Naive thymus-derived CD4-positive, alpha-beta T cell (primary cell): ENCODE data around the gene FMO3. TPM values are rescaled to one million over a fixed set of nuclear protein-coding genes. Genes with fewer than 3 reads are reported as not detected.

Source experiments
- ATAC-seq: fragments of 150-1000 bp; cut with Tn5 transposase; 2 replicates; pipeline ENCODE4 v1.10.0; 2021; ENCODE audit warnings: mild to moderate bottlenecking, moderate library complexity
- CTCF ChIA-PET: fragments of 350-600 bp; sonication (Branson Sonifier 250); formaldehyde crosslinking; loops from one replicate; lab custom pipeline; 2021; ENCODE audit warnings: antibody characterized with exemption; lab: Charles Lee
- POLR2A ChIA-PET: fragments of 350-600 bp; sonication (Branson Sonifier 250); formaldehyde crosslinking; loops from one replicate; lab custom pipeline; 2021; ENCODE audit warnings: antibody characterized with exemption, inconsistent platforms; lab: Charles Lee
- DNase-seq, 9 donors: peaks; one replicate each; pipeline versions ENCODE4 v3.0.0 to v3.0.0-alpha.2; 2020 to 2022; ENCODE audit warnings: mixed read lengths in 1 of 9
- H3K27ac ChIP-seq: one replicate; pipeline ENCODE4 v1.7.0; 2013; ENCODE audit warnings: mild to moderate bottlenecking, low read depth, low read length, moderate library complexity
- H3K27me3 ChIP-seq, 2 donors: one replicate each; pipeline ENCODE4 v1.7.0; 2013; ENCODE audit warnings: low read length in 2 of 2, mild to moderate bottlenecking in 2 of 2, moderate library complexity in 2 of 2; ENCODE audit not compliant: control insufficient read depth in 2 of 2, insufficient read depth in 2 of 2
- H3K36me3 ChIP-seq, 3 experiments: 1 replicate in 2 of 3; 2 replicates in 1 of 3; pipeline ENCODE4 v1.7.0; 2013; ENCODE audit warnings: low read length in 3 of 3, mild to moderate bottlenecking in 3 of 3, moderate library complexity in 1 of 3; ENCODE audit not compliant: insufficient read depth in 3 of 3, control insufficient read depth in 2 of 3
- H3K4me1 ChIP-seq, 2 donors: one replicate each; pipeline ENCODE4 v1.7.0; 2013; ENCODE audit warnings: low read length in 2 of 2, mild to moderate bottlenecking in 2 of 2, moderate library complexity in 1 of 2; ENCODE audit not compliant: control insufficient read depth in 2 of 2, insufficient read depth in 2 of 2
- H3K4me3 ChIP-seq: 2 replicates; pipeline ENCODE4 v1.7.0; 2013; ENCODE audit warnings: mild to moderate bottlenecking, low read length
- H3K9me3 ChIP-seq, 3 experiments: 1 replicate in 2 of 3; 2 replicates in 1 of 3; pipeline ENCODE4 v1.7.0; 2013; ENCODE audit warnings: low read length in 3 of 3; ENCODE audit not compliant: control insufficient read depth in 2 of 3
- H3K27ac Mint-ChIP-seq, 9 donors: one replicate each; pipeline ENCODE4 v1.8.0; 2020 to 2022; ENCODE audit warnings: mixed read lengths in 9 of 9, mild to moderate bottlenecking in 8 of 9, moderate library complexity in 5 of 9, inconsistent platforms in 2 of 9
- H3K27me3 Mint-ChIP-seq, 5 donors: one replicate each; pipeline ENCODE4 v1.8.0; 2021 to 2022; ENCODE audit warnings: mixed read lengths in 5 of 5, mild to moderate bottlenecking in 1 of 5
- H3K36me3 Mint-ChIP-seq, 5 donors: one replicate each; pipeline ENCODE4 v1.8.0; 2020 to 2022; ENCODE audit warnings: mixed read lengths in 5 of 5, mild to moderate bottlenecking in 3 of 5, inconsistent platforms in 1 of 5
- H3K4me1 Mint-ChIP-seq, 7 donors: one replicate each; pipeline ENCODE4 v1.8.0; 2020 to 2022; ENCODE audit warnings: mixed read lengths in 7 of 7, mild to moderate bottlenecking in 3 of 7, inconsistent platforms in 1 of 7
- H3K4me3 Mint-ChIP-seq, 10 donors: one replicate each; pipeline ENCODE4 v1.8.0; 2020 to 2022; ENCODE audit warnings: mild to moderate bottlenecking in 10 of 10, mixed read lengths in 10 of 10, moderate library complexity in 6 of 10, inconsistent platforms in 2 of 10
- H3K9me3 Mint-ChIP-seq, 11 donors: one replicate each; pipeline ENCODE4 v1.8.0; 2020 to 2022; ENCODE audit warnings: mixed read lengths in 11 of 11, mild to moderate bottlenecking in 4 of 11, inconsistent platforms in 1 of 11, moderate library complexity in 1 of 11
- intact Hi-C, 2 donors: fragments of 100-400 bp; cut with micrococcal nuclease; formaldehyde crosslinking; loops; one replicate each; pipeline ENCODE4 v1.15.1; 2023
- polyA plus RNA-seq, 2 donors: library from polyadenylated mRNA; unstranded; fragments of 300-500 nt; fragmentation: Illumina TruSeq; gene quantifications; one replicate each; pipeline ENCODE4 v1.2.3, GENCODE V29; 2021
- total RNA-seq, 6 experiments: library from RNA in 5 of 6; stranded (reverse) in 5 of 6; gene quantifications; 1 replicate in 5 of 6; 2 replicates in 1 of 6; pipeline ENCODE4 v1.2.3 and lab custom pipeline; 2021 to 2026

Gene FMO3
- total and polyA plus RNA-seq, 7 experiments from 2014 or later, result not detected

GRCh38 chr1:171138980-171139379 lies 48.3 kb downstream of the FMO3 start:
- Mint-ChIP-seq H3K4me3 (no peak overlapping the region), H3K27ac (no peak overlapping the region), H3K9me3 (peaks cover 0 to 1% (median 0%) of the 10 kb centered on the region in 11 donors), H3K4me1 (no peaks in the 10 kb centered on the region), H3K27me3 (peaks cover 5 to 34% (median 25%) of the 10 kb centered on the region in 5 donors), H3K36me3 (no peaks in the 10 kb centered on the region)
- intact Hi-C loops, result no loop called here
- Histone ChIP-seq H3K27ac (no peak overlapping the region), H3K4me3 (no peak overlapping the region), H3K36me3 (no peaks in the 10 kb centered on the region), H3K9me3 (no peaks in the 10 kb centered on the region), H3K4me1 (no peaks in the 10 kb centered on the region), H3K27me3 (no peaks in the 10 kb centered on the region)
- no peak for DNase-seq
- POLR2A ChIA-PET, result no interaction called here
- ATAC-seq, result no peak
- CTCF ChIA-PET, result no interaction called here

- intact Hi-C loops, result no loop called here
- DNase-seq, result no peak
- ATAC-seq, result no peak
- ChIA-PET POLR2A (no interaction called here), CTCF (no interaction called here)
- Mint-ChIP-seq H3K4me1 (no peaks in the 10 kb centered on the region), H3K27ac (no peak overlapping the region), H3K9me3 (peaks cover 0 to 1% (median 0%) of the 10 kb centered on the region in 11 donors), H3K4me3 (no peak overlapping the region), H3K27me3 (peaks cover 5 to 34% (median 26%) of the 10 kb centered on the region in 5 donors), H3K36me3 (no peaks in the 10 kb centered on the region)
- H3K27me3 ChIP-seq, result no peaks in the 10 kb centered on the region
- no peaks in the 10 kb centered on the region for H3K36me3 ChIP-seq
- no peak overlapping the region for H3K27ac ChIP-seq
- no peak overlapping the region for H3K4me3 ChIP-seq
- no peaks in the 10 kb centered on the region for H3K4me1 ChIP-seq
- no peaks in the 10 kb centered on the region for H3K9me3 ChIP-seq
These were observed 49.2 kb downstream of the FMO3 start for GRCh38 chr1:171139890-171140289.

GRCh38 chr1:171140401-171140800 lies 49.7 kb downstream of the FMO3 start:
- no peaks in the 10 kb centered on the region for H3K4me1 Mint-ChIP-seq
- intact Hi-C loops, result no loop called here
- no peaks in the 10 kb centered on the region for H3K27me3 ChIP-seq
- no peak for ATAC-seq
- H3K27ac ChIP-seq, result no peak overlapping the region
- no peaks in the 10 kb centered on the region for H3K9me3 ChIP-seq
- H3K36me3 Mint-ChIP-seq, result no peaks in the 10 kb centered on the region
- no peaks in the 10 kb centered on the region for H3K36me3 ChIP-seq
- H3K4me3 Mint-ChIP-seq, result no peak overlapping the region
- H3K27ac Mint-ChIP-seq, result no peak overlapping the region
- H3K27me3 Mint-ChIP-seq, result peaks cover 5 to 34% (median 30%) of the 10 kb centered on the region in 5 donors
- no peaks in the 10 kb centered on the region for H3K4me1 ChIP-seq
- CTCF ChIA-PET, result no interaction called here
- POLR2A ChIA-PET, result no interaction called here
- DNase-seq, result no peak
- peaks cover 0 to 3% (median 0%) of the 10 kb centered on the region in 11 donors for H3K9me3 Mint-ChIP-seq
- no peak overlapping the region for H3K4me3 ChIP-seq

- ChIA-PET POLR2A (no interaction called here), CTCF (no interaction called here)
- Mint-ChIP-seq H3K36me3 (no peaks in the 10 kb centered on the region), H3K4me1 (no peaks in the 10 kb centered on the region), H3K27ac (no peak overlapping the region), H3K9me3 (peaks cover 0 to 3% (median 0%) of the 10 kb centered on the region in 11 donors), H3K27me3 (peaks cover 5 to 34% (median 28%) of the 10 kb centered on the region in 5 donors), H3K4me3 (no peak overlapping the region)
- Histone ChIP-seq H3K36me3 (no peaks in the 10 kb centered on the region), H3K27ac (no peak overlapping the region), H3K9me3 (no peaks in the 10 kb centered on the region), H3K4me1 (no peaks in the 10 kb centered on the region), H3K4me3 (no peak overlapping the region), H3K27me3 (no peaks in the 10 kb centered on the region)
- no peak for ATAC-seq
- intact Hi-C loops, result no loop called here
- no peak for DNase-seq
These were observed 50.4 kb downstream of the FMO3 start for GRCh38 chr1:171140956-171141687.

- Histone ChIP-seq H3K27me3 (no peaks in the 10 kb centered on the region), H3K4me3 (no peak overlapping the region), H3K4me1 (no peaks in the 10 kb centered on the region), H3K9me3 (no peaks in the 10 kb centered on the region), H3K27ac (no peak overlapping the region), H3K36me3 (no peaks in the 10 kb centered on the region)
- DNase-seq (no peak), ATAC-seq (no peak)
- Mint-ChIP-seq H3K27ac (no peak overlapping the region), H3K36me3 (no peaks in the 10 kb centered on the region), H3K9me3 (peaks cover 0 to 3% (median 0%) of the 10 kb centered on the region in 11 donors), H3K4me1 (no peaks in the 10 kb centered on the region), H3K4me3 (no peak overlapping the region), H3K27me3 (peaks cover 5 to 30% (median 21%) of the 10 kb centered on the region in 5 donors)
- intact Hi-C loops, result no loop called here
- POLR2A ChIA-PET, result no interaction called here
- CTCF ChIA-PET, result no interaction called here
These were observed 51.1 kb downstream of the FMO3 start for GRCh38 chr1:171141688-171142415.

- no peaks in the 10 kb centered on the region for H3K36me3 ChIP-seq
- POLR2A ChIA-PET, result no interaction called here
- no peak overlapping the region for H3K4me3 ChIP-seq
- CTCF ChIA-PET, result no interaction called here
- H3K27ac ChIP-seq, result no peak overlapping the region
- H3K9me3 ChIP-seq, result no peaks in the 10 kb centered on the region
- Mint-ChIP-seq H3K9me3 (peaks cover 0 to 3% (median 0%) of the 10 kb centered on the region in 11 donors), H3K27ac (no peak overlapping the region), H3K4me3 (no peak overlapping the region), H3K4me1 (no peaks in the 10 kb centered on the region), H3K27me3 (peaks cover 5 to 29% (median 20%) of the 10 kb centered on the region in 5 donors), H3K36me3 (no peaks in the 10 kb centered on the region)
- DNase-seq, result no peak
- no peaks in the 10 kb centered on the region for H3K4me1 ChIP-seq
- ATAC-seq, result no peak
- intact Hi-C loops, result no loop called here
- H3K27me3 ChIP-seq, result no peaks in the 10 kb centered on the region
These were observed 52.0 kb downstream of the FMO3 start for GRCh38 chr1:171142416-171143385.
